HCT116 (cell line): Measurements from ENCODE around the gene GRID2. TPM values are rescaled to one million over a fixed set of nuclear protein-coding genes. Genes with fewer than 3 reads are reported as not detected.

Experiments used
- ATAC-seq: fragments of 200-7000 bp; cut with Tn5 transposase; 2 replicates; pipeline ENCODE4 v1.9.1; 2020; ENCODE audit warnings: mild to moderate bottlenecking, moderate library complexity
- BruUV-seq: library from RNA; stranded (reverse); fragments of 400-500 nt; replicated peaks from 2 replicates; lab custom pipeline; 2021; lab: Mats Ljungman, UMichigan
- CTCF ChIA-PET: fragments of 300-600 bp; sonication (Branson Sonifier 250); formaldehyde crosslinking; loops from one replicate; lab custom pipeline; 2021; ENCODE audit warnings: antibody characterized with exemption; lab: Charles Lee
- POLR2A ChIA-PET: fragments of 300-600, 350-600 bp; sonication (Branson Sonifier 250); formaldehyde crosslinking; loops from one replicate; lab custom pipeline; 2021; ENCODE audit warnings: antibody characterized with exemption; lab: Charles Lee
- RAD21 ChIA-PET, 2 experiments: fragments of 300-600 bp; sonication (Branson Sonifier 250); formaldehyde crosslinking; loops; one replicate each; lab custom pipeline; 2023; ENCODE audit warnings: low total read pairs in 2 of 2; ENCODE audit not compliant: uncharacterized antibody in 2 of 2, unreplicated experiment in 2 of 2, low non-redundant PET in 1 of 2; lab: Charles Lee
- DNase-seq: peaks from one replicate; pipeline ENCODE4 v3.0.0-alpha.2; 2010; ENCODE audit warnings: low read depth, low spot score
- H2AFZ ChIP-seq: fragments of 200-600 bp; shearing (Covaris generic), sonication (generic); 2 replicates; pipeline ENCODE4 v1.6.1; 2017; ENCODE audit warnings: low read depth, mixed run types, mixed read lengths, antibody characterized with exemption, low read length; ENCODE audit not compliant: poor library complexity, severe bottlenecking
- H3K27ac ChIP-seq: 2 replicates; pipeline ENCODE4 v1.5.1; 2012; ENCODE audit warnings: low read depth, low read length
- H3K27me3 ChIP-seq: fragments of 200-600 bp; sonication (generic); 2 replicates; pipeline ENCODE4 v1.6.1; 2016; ENCODE audit warnings: mixed run types, low read length, mixed read lengths; ENCODE audit not compliant: insufficient read depth
- H3K36me3 ChIP-seq, 2 experiments: fragments of 200-500 bp in 1 of 2; fragments of 200-600 bp in 1 of 2; sonication (Bioruptor generic) in 1 of 2; sonication (generic) in 1 of 2; 2 replicates each; pipeline versions ENCODE4 v1.5.1 to v1.6.1; 2014 to 2016; ENCODE audit warnings: low read length in 2 of 2, inconsistent platforms in 1 of 2, mixed read lengths in 1 of 2, mixed run types in 1 of 2; ENCODE audit not compliant: insufficient read depth in 2 of 2, control insufficient read depth in 1 of 2
- H3K4me1 ChIP-seq, 2 experiments: fragments of 200-600 bp in 1 of 2; sonication (generic) in 1 of 2; 2 replicates each; pipeline versions ENCODE4 v1.5.1 to v1.6.1; 2012 to 2017; ENCODE audit warnings: low read length in 2 of 2, inconsistent platforms in 1 of 2, mild to moderate bottlenecking in 1 of 2, mixed read lengths in 1 of 2, mixed run types in 1 of 2, moderate library complexity in 1 of 2; ENCODE audit not compliant: insufficient read depth in 2 of 2, control insufficient read depth in 1 of 2
- H3K4me2 ChIP-seq: fragments of 200-600 bp; sonication (generic); 2 replicates; pipeline ENCODE4 v1.6.1; 2017; ENCODE audit warnings: mixed run types, low read length, mixed read lengths
- H3K4me3 ChIP-seq, 2 experiments: fragments of 200-600 bp in 1 of 2; sonication (generic) in 1 of 2; replicated peaks in 1 of 2; 2 replicates each; pipeline ENCODE4 v1.5.1; 2011 to 2016; ENCODE audit warnings: low read length in 2 of 2, control low read depth in 1 of 2, low read depth in 1 of 2, mild to moderate bottlenecking in 1 of 2, mixed read lengths in 1 of 2, mixed run types in 1 of 2
- H3K79me2 ChIP-seq: fragments of 200-600 bp; sonication (generic); 2 replicates; pipeline ENCODE4 v1.6.1; 2017; ENCODE audit warnings: mild to moderate bottlenecking, mixed run types, low read length, moderate library complexity, mixed read lengths; ENCODE audit not compliant: insufficient read depth
- H3K9ac ChIP-seq: fragments of 200-600 bp; sonication (generic); 2 replicates; pipeline ENCODE4 v1.6.1; 2016; ENCODE audit warnings: low read length, mixed read lengths
- H3K9me2 ChIP-seq: fragments of 200-600 bp; sonication (generic), shearing (Covaris generic); 2 replicates; pipeline ENCODE4 v1.6.1; 2017; ENCODE audit warnings: mixed run types, mild to moderate bottlenecking, moderate library complexity; ENCODE audit not compliant: insufficient read depth
- H3K9me3 ChIP-seq, 2 experiments: fragments of 200-500 bp in 1 of 2; fragments of 200-600 bp in 1 of 2; sonication (Bioruptor generic) in 1 of 2; sonication (generic) in 1 of 2; 2 replicates each; pipeline ENCODE4 v1.6.1; 2014 to 2017; ENCODE audit warnings: low read length in 2 of 2, mixed read lengths in 2 of 2, inconsistent platforms in 1 of 2, low read depth in 1 of 2, mild to moderate bottlenecking in 1 of 2, mixed run types in 1 of 2, moderate library complexity in 1 of 2; ENCODE audit not compliant: control insufficient read depth in 1 of 2, insufficient read depth in 1 of 2
- H4K20me1 ChIP-seq: fragments of 200-600 bp; sonication (generic), shearing (Covaris generic); 2 replicates; pipeline ENCODE4 v1.6.1; 2017; ENCODE audit warnings: mixed run types, mild to moderate bottlenecking, moderate library complexity; ENCODE audit not compliant: insufficient read depth
- CBX3 ChIP-seq: IDR thresholded peaks from 2 replicates; pipeline ENCODE4 v1.6.1; 2012; ENCODE audit warnings: low read depth
- EZH2 ChIP-seq: fragments of 200-600 bp; sonication (generic); IDR thresholded peaks from 2 replicates; pipeline ENCODE4 v1.6.1; 2017; ENCODE audit warnings: antibody characterized with exemption, mixed run types
- JUND ChIP-seq: IDR thresholded peaks from 2 replicates; pipeline ENCODE4 v1.6.1; 2012
- SIN3A ChIP-seq: IDR thresholded peaks from 2 replicates; pipeline ENCODE4 v1.6.1; 2012; ENCODE audit warnings: low read depth
- intact Hi-C: fragments of 100-400 bp; cut with micrococcal nuclease; formaldehyde crosslinking; loops from 2 replicates; pipeline ENCODE4 v1.10.0; 2022
- total RNA-seq: library from RNA; stranded (reverse); gene quantifications from one replicate; pipeline ENCODE4 v1.2.1, GENCODE V29; 2021; ENCODE audit not compliant: unreplicated experiment
- TF ChIP-seq, protein P1 (sequence below): IDR thresholded peaks from 2 replicates; pipeline ENCODE4 v1.6.1; 2012; ENCODE audit warnings: low read depth
- TF ChIP-seq, protein P2 (sequence below): IDR thresholded peaks from 2 replicates; pipeline ENCODE4 v1.6.1; 2012

The GRID2 gene
- total RNA-seq, 1 experiment from 2014 or later: not detected

DNA sequence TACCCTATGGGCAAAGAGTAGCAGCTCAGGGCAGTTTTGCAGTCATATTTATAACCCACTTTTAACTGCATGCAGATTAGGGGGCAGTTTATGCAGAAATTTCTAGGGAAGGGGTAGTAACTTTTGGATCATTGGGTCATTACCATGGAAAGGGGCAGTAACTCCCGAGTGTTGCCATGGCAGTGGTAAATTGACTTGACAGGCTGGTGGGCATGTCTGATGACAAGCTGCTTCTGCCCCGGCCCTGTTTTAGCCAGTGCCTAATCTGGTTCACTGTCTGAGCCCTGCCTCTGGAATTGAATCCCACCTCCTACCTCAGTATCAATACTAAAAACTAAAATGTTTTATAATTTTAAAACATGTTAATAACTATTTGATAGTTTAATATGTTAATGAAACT, 1162.7 kb downstream of the GRID2 start:
- H3K9ac ChIP-seq: no peak overlapping the region
- H3K79me2 ChIP-seq: no peaks in the 10 kb centered on the region
- H2AFZ ChIP-seq: no peak overlapping the region
- POLR2A ChIA-PET: no interaction called here
- no peaks in the 10 kb centered on the region for H3K9me3 ChIP-seq
- no TSS peak for BruUV-seq
- H3K4me1 ChIP-seq: no peaks in the 10 kb centered on the region
- ATAC-seq (no peak), DNase-seq (no peak)
- TF ChIP-seq JUND: no peak
- TF ChIP-seq, protein P1, sequence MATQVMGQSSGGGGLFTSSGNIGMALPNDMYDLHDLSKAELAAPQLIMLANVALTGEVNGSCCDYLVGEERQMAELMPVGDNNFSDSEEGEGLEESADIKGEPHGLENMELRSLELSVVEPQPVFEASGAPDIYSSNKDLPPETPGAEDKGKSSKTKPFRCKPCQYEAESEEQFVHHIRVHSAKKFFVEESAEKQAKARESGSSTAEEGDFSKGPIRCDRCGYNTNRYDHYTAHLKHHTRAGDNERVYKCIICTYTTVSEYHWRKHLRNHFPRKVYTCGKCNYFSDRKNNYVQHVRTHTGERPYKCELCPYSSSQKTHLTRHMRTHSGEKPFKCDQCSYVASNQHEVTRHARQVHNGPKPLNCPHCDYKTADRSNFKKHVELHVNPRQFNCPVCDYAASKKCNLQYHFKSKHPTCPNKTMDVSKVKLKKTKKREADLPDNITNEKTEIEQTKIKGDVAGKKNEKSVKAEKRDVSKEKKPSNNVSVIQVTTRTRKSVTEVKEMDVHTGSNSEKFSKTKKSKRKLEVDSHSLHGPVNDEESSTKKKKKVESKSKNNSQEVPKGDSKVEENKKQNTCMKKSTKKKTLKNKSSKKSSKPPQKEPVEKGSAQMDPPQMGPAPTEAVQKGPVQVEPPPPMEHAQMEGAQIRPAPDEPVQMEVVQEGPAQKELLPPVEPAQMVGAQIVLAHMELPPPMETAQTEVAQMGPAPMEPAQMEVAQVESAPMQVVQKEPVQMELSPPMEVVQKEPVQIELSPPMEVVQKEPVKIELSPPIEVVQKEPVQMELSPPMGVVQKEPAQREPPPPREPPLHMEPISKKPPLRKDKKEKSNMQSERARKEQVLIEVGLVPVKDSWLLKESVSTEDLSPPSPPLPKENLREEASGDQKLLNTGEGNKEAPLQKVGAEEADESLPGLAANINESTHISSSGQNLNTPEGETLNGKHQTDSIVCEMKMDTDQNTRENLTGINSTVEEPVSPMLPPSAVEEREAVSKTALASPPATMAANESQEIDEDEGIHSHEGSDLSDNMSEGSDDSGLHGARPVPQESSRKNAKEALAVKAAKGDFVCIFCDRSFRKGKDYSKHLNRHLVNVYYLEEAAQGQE: no peak
- TF ChIP-seq, protein P2, sequence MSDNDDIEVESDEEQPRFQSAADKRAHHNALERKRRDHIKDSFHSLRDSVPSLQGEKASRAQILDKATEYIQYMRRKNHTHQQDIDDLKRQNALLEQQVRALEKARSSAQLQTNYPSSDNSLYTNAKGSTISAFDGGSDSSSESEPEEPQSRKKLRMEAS: no peak
- TF ChIP-seq CBX3: no peak
- TF ChIP-seq SIN3A: no peak
- no peak for TF ChIP-seq EZH2
- RAD21 ChIA-PET: no interaction called here
- H3K4me2 ChIP-seq: no peak overlapping the region
- H3K27ac ChIP-seq: no peak overlapping the region
- H3K4me3 ChIP-seq: no peak overlapping the region
- no peaks in the 10 kb centered on the region for H4K20me1 ChIP-seq
- no peaks in the 10 kb centered on the region for H3K27me3 ChIP-seq
- CTCF ChIA-PET: no interaction called here
- no peaks in the 10 kb centered on the region for H3K36me3 ChIP-seq
- intact Hi-C loops: no loop called here
- no peaks in the 10 kb centered on the region for H3K9me2 ChIP-seq
